Activated CD4-positive, alpha-beta T cell treated with anti-CD3 and anti-CD28 coated beads for 36 hours (primary cell): Measurements from ENCODE around the gene TFCP2L1. TPM values are rescaled to one million over a fixed set of nuclear protein-coding genes. Genes with fewer than 3 reads are reported as not detected.

ENCODE experiments used
- ATAC-seq: fragments of 200-7000 bp; cut with Tn5 transposase; one replicate; pipeline ENCODE4 v1.10.0; 2021; ENCODE audit warnings: mild to moderate bottlenecking, moderate library complexity
- CTCF ChIA-PET: fragments of 350-600 bp; sonication (Branson Sonifier 250); formaldehyde crosslinking; loops from one replicate; lab custom pipeline; 2021; ENCODE audit warnings: antibody characterized with exemption; lab: Charles Lee
- POLR2A ChIA-PET: fragments of 350-600 bp; sonication (Branson Sonifier 250); formaldehyde crosslinking; loops from one replicate; lab custom pipeline; 2021; ENCODE audit warnings: antibody characterized with exemption, inconsistent platforms; lab: Charles Lee
- DNase-seq: peaks from one replicate; pipeline ENCODE4 v3.0.0-alpha.2; 2020
- H3K27ac Mint-ChIP-seq: one replicate; pipeline ENCODE4 v1.8.0; 2021; ENCODE audit warnings: mixed read lengths
- H3K27me3 Mint-ChIP-seq: one replicate; pipeline ENCODE4 v1.8.0; 2021; ENCODE audit warnings: mixed read lengths
- H3K36me3 Mint-ChIP-seq: one replicate; pipeline ENCODE4 v1.8.0; 2021; ENCODE audit warnings: low read depth, mixed read lengths
- H3K4me1 Mint-ChIP-seq: one replicate; pipeline ENCODE4 v1.8.0; 2021; ENCODE audit warnings: mixed read lengths
- H3K4me3 Mint-ChIP-seq: one replicate; pipeline ENCODE4 v1.8.0; 2021; ENCODE audit warnings: mild to moderate bottlenecking, moderate library complexity, mixed read lengths
- H3K9me3 Mint-ChIP-seq: one replicate; pipeline ENCODE4 v1.8.0; 2021; ENCODE audit warnings: low read depth, mixed read lengths
- intact Hi-C, 2 experiments: fragments of 100-400 bp; cut with DNase I in 1 of 2; cut with micrococcal nuclease in 1 of 2; formaldehyde crosslinking; loops; one replicate each; pipeline versions ENCODE4 v1.14.2 to v1.15.1; 2022 to 2024; cut with DNase I, micrococcal nuclease
- total RNA-seq, 2 experiments: library from RNA; stranded (reverse); gene quantifications; one replicate each; pipeline ENCODE4 v1.2.3, GENCODE V29; 2021

TFCP2L1 gene
- total RNA-seq, 2 experiments from 2014 or later = 0.02 to 0.05 TPM

DNA sequence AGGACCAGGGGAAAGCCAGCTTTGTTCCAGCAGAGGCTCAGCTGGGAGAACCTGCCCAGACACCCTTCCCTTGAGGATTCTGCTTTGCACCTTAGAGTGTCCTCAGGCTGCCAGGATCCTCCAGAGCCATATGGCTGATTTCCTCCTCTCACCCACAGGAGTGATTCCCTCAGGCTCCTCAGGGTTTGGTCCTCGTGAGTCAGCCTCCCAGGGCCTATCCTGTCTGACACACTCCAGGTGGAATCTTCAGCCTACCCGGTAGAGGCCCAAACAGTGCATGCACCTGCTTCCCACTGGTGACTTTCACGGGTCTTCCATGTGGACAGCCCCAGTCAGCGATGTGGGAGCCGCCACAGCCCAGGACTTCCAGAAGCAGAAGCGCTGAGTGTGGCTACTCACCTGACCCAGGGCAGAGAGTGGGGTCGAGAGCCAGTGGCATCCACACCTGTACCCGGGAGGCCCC, 73.3 kb downstream of the TFCP2L1 start:
- Mint-ChIP-seq H3K4me3 (no peak overlapping the region), H3K27ac (no peak overlapping the region), H3K27me3 (no peaks in the 10 kb centered on the region), H3K9me3 (no peaks in the 10 kb centered on the region), H3K36me3 (no peaks in the 10 kb centered on the region), H3K4me1 (no peaks in the 10 kb centered on the region)
- POLR2A ChIA-PET = no interaction called here
- no peak for ATAC-seq
- CTCF ChIA-PET = no interaction called here
- intact Hi-C loops = no loop called here
- DNase-seq = no peak

DNA sequence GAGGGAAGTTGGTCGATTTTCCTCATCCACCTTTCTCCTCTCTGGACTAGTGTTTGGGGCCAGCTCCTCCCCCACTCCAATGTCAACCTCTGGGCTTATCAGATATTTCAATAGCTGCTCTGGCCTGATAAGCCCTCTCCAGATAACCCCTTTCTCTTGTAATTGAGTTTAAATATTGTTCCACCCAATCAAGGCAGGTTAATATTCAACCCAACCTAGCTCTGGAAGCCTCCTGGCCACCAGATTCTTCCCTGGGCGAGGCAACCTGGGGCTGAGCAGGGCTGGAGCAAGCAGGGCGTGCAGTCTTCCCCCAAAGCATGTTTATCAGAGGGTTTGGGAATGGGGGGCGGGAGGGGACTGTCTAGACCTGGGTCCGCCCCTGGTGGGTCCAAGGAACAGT, 73.8 kb downstream of the TFCP2L1 start:
- no peak overlapping the region for H3K27ac Mint-ChIP-seq
- no peaks in the 10 kb centered on the region for H3K9me3 Mint-ChIP-seq
- no peaks in the 10 kb centered on the region for H3K27me3 Mint-ChIP-seq
- ChIA-PET POLR2A (no interaction called here), CTCF (no interaction called here)
- H3K36me3 Mint-ChIP-seq = no peaks in the 10 kb centered on the region
- ATAC-seq (no peak), DNase-seq (no peak)
- H3K4me3 Mint-ChIP-seq = no peak overlapping the region
- intact Hi-C loops = no loop called here
- H3K4me1 Mint-ChIP-seq = no peaks in the 10 kb centered on the region

DNA sequence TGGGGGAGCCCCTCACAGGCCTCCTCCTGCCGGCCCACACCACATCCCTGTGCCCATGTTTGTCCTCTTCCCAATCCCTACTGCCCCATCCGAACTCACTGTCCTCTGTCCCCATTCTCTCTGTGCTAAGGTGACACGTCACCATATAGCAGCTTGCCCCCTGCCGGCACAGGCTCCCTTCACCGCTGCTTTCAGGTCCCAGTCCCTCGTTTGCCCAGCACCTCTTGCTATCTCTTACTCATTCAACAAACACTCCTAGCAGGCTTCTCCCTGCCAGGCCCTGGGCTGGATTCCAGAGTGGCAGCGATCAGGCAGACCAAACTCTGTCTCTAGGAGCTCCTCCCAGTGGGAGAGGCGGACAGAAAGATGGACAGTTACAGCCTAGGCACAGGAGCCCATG, 74.3 kb downstream of the TFCP2L1 start:
- H3K27ac Mint-ChIP-seq = no peak overlapping the region
- no peaks in the 10 kb centered on the region for H3K27me3 Mint-ChIP-seq
- H3K9me3 Mint-ChIP-seq = no peaks in the 10 kb centered on the region
- no peaks in the 10 kb centered on the region for H3K4me1 Mint-ChIP-seq
- no peaks in the 10 kb centered on the region for H3K36me3 Mint-ChIP-seq
- intact Hi-C loops = no loop called here
- DNase-seq (no peak), ATAC-seq (no peak)
- no peak overlapping the region for H3K4me3 Mint-ChIP-seq
- CTCF ChIA-PET = no interaction called here
- POLR2A ChIA-PET = no interaction called here

DNA sequence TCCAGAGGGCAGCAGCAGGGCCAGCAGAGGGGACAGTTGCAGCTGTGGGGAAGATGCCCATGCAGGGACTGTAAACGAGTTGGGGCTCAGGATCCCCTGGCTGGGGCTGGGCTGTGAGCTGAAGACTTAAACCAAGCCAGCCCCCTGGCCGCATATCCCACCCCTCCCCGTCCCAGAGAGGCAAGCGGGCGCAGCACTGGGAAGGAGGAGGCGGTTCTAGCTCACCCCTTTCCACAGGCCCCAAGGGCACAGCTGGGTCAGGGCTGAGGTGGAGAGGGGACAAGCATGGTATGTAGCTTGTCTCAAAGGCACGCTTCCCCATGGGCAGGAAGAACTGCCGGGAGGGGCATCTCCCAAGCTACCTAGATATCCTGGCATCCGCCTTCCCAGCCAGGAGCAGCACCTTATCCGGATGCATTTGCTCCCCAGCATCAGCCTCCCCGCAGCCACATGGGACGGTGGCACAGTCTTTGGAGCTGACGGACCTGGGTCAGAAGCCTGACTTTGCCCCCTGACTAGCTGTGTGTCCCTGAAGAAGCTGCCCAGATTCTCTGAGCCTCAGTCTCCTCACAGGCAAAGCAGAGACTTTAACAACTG, 75.9 kb downstream of the TFCP2L1 start:
- no peak overlapping the region for H3K27ac Mint-ChIP-seq
- POLR2A ChIA-PET = no interaction called here
- ATAC-seq = no peak

DNA sequence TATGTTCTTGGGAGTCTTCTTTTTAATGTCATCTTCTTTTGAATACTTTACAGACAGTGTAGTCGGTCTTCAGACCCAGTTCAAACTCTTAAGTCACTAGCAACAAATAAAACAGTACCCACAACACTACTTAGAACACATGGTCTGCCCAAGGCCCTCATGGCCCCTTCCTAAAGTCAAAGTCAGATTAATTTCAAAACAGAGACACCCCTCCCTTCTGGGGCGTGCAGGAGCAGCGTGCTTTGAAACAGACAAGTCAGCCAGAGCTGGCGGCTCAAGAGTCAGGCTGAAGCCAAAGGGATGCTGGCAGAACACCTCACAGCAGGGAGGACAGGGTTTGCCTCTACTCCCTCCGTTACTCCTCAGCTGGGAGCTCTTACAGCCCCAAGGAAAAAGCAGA, 77.5 kb downstream of the TFCP2L1 start:
- no peaks in the 10 kb centered on the region for H3K27me3 Mint-ChIP-seq
- CTCF ChIA-PET = no interaction called here
- POLR2A ChIA-PET = no interaction called here

More for the DNA sequence above, 75.9 kb downstream of the TFCP2L1 start:
- Mint-ChIP-seq H3K4me1 (no peaks in the 10 kb centered on the region), H3K9me3 (no peaks in the 10 kb centered on the region), H3K36me3 (no peaks in the 10 kb centered on the region), H3K27me3 (no peaks in the 10 kb centered on the region), H3K4me3 (no peak overlapping the region)
- intact Hi-C loops = no loop called here
- CTCF ChIA-PET = interaction anchor here (0.7 kb wide), 1 partner anchor 682 kb away, joined by 6 read pairs; no protein-coding TSS in a partner anchor
- DNase-seq = no peak

DNA sequence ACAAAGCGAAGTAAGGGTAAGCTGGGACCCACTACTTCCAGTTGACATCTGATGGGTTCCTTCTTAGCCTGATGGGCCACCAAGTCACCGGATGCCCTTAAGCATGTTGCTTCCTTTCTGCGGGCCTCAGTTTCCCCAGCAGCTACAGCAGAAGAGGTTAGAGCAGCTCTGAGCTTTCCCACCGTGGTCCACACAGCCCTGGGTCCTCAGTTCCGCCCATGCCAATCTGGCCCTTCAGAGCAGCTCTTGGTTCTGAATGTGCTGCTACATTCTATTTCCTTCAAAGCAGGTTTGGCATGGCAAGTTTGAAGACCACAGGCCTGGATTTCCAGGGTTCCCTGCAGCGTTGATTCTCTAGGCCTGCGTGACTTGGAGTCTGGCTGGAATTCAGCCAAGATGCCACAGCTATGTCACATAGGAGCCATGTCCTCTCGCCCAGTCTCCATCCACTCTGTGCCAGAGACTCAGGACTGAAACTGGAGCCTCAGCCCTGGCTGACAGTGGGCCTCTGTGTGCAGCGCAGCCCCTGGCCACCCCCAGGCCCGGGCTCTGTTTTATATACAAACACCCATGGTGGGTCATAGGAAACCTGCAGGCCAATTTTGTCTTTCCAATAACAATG, 79.6 kb downstream of the TFCP2L1 start:
- ChIA-PET CTCF (no interaction called here), POLR2A (no interaction called here)
- Mint-ChIP-seq H3K27ac (no peak overlapping the region), H3K4me3 (no peak overlapping the region), H3K9me3 (no peaks in the 10 kb centered on the region), H3K4me1 (no peaks in the 10 kb centered on the region), H3K36me3 (no peaks in the 10 kb centered on the region), H3K27me3 (no peaks in the 10 kb centered on the region)
- ATAC-seq (no peak), DNase-seq (no peak)
- intact Hi-C loops = no loop called here

More for the DNA sequence above, 77.5 kb downstream of the TFCP2L1 start:
- ATAC-seq = no peak
- Mint-ChIP-seq H3K4me1 (no peaks in the 10 kb centered on the region), H3K4me3 (no peak overlapping the region), H3K9me3 (no peaks in the 10 kb centered on the region), H3K36me3 (no peaks in the 10 kb centered on the region), H3K27ac (no peak overlapping the region)
- no peak for DNase-seq
- intact Hi-C loops = no loop called here

DNA sequence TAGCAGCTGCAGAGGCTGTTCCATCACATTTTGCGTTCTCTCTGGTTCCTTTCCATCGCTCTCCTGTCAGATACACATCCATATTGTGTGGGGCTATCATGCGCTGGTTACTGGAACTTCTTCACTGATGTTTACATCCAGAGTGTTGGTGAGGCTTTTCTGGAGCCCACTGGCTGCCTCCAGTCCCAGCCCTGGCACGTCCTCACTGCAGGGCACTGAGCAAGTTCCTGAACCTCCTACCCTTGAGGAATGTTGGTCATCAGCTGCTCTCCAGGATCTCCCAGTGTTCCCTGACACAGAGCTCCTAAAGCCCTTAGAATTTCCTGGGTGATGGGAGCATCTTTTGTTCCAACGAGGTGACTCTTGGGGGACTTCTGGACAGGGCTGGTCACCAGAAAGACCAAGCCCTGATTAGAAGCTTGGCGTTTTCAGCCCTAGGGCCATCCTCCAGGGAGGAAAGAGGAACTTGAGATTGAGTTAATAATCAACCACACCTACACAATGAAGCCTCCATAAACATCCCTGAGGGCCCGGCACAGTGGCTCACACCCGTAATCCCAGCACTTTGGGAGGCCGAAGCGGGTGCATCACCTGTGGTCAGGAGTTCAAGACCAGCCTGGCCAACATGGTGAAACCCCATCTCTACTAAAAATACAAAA, 81.3 kb downstream of the TFCP2L1 start:
- DNase-seq (no peak), ATAC-seq (no peak)
- CTCF ChIA-PET = no interaction called here
- no peak overlapping the region for H3K27ac Mint-ChIP-seq
- intact Hi-C loops = no loop called here
- no peak overlapping the region for H3K4me3 Mint-ChIP-seq
- no peaks in the 10 kb centered on the region for H3K9me3 Mint-ChIP-seq
- H3K4me1 Mint-ChIP-seq = no peaks in the 10 kb centered on the region
- no peaks in the 10 kb centered on the region for H3K36me3 Mint-ChIP-seq
- POLR2A ChIA-PET = no interaction called here
- H3K27me3 Mint-ChIP-seq = no peaks in the 10 kb centered on the region

DNA sequence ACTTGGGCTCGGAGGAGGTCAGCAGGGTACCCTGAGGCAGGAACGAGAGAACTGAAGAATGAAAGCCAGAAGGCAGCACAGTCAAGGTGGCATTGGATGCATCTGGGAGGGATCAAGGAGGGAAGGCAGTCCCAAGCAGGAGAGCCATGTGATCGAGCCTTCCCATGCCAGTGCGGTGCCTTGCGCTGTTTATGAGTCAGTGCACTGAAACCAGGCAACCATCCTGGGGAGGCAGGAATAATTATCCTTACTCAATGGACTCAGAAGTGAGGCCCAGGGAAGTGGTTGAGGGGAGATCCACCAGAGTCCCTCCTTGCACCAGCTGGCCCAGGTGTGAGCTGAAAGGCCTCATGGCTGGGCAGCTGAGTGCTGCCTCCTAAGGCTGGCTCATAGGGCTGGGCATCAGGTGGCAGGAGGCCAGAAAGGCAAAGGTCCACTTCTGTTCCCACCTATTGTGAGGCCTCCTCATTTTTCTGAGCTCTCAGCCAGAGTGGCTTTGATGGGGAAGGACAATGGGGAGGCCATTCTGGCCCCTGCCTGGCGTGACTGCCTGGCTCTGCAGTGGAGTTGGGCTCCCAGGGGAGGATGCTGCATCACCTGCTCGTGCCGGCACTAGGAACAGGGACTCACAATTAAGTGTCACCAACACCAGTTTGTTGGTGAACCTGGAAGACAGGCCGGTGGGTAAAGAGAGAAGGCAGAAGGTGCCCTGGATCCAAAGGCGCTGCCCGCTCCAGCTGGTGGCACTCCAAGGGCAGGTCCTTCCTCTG, 82.3 kb downstream of the TFCP2L1 start:
- ChIA-PET CTCF (no interaction called here), POLR2A (no interaction called here)
- no peaks in the 10 kb centered on the region for H3K9me3 Mint-ChIP-seq
- no peaks in the 10 kb centered on the region for H3K27me3 Mint-ChIP-seq
- H3K4me1 Mint-ChIP-seq = no peaks in the 10 kb centered on the region
- H3K4me3 Mint-ChIP-seq = no peak overlapping the region
- intact Hi-C loops = no loop called here
- DNase-seq (no peak), ATAC-seq (no peak)
- H3K36me3 Mint-ChIP-seq = no peaks in the 10 kb centered on the region
- no peak overlapping the region for H3K27ac Mint-ChIP-seq

DNA sequence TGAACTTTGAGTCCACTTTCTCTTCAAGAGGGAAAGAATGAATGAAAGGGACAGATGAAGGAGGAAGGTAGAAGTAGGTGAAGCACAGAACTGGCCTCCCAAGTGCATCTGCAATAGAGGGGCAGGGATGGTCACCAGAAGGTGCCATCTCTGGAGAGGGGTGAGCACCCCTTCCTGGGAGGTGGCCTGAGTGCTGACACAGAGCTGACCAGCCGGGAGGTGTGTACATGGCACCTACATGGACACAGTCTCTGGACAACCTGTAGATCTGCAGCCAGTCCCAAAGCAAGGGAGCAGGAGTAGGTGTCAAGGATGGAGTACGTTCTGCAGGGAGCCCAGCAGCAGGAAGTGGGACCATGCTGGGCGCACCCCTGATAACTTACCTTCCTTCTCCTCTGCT, 83.2 kb downstream of the TFCP2L1 start:
- Mint-ChIP-seq H3K4me3 (no peak overlapping the region), H3K36me3 (no peaks in the 10 kb centered on the region), H3K9me3 (no peaks in the 10 kb centered on the region), H3K27me3 (no peaks in the 10 kb centered on the region), H3K27ac (no peak overlapping the region), H3K4me1 (no peaks in the 10 kb centered on the region)
- intact Hi-C loops = no loop called here
- CTCF ChIA-PET = no interaction called here
- POLR2A ChIA-PET = no interaction called here
- DNase-seq (no peak), ATAC-seq (no peak)

DNA sequence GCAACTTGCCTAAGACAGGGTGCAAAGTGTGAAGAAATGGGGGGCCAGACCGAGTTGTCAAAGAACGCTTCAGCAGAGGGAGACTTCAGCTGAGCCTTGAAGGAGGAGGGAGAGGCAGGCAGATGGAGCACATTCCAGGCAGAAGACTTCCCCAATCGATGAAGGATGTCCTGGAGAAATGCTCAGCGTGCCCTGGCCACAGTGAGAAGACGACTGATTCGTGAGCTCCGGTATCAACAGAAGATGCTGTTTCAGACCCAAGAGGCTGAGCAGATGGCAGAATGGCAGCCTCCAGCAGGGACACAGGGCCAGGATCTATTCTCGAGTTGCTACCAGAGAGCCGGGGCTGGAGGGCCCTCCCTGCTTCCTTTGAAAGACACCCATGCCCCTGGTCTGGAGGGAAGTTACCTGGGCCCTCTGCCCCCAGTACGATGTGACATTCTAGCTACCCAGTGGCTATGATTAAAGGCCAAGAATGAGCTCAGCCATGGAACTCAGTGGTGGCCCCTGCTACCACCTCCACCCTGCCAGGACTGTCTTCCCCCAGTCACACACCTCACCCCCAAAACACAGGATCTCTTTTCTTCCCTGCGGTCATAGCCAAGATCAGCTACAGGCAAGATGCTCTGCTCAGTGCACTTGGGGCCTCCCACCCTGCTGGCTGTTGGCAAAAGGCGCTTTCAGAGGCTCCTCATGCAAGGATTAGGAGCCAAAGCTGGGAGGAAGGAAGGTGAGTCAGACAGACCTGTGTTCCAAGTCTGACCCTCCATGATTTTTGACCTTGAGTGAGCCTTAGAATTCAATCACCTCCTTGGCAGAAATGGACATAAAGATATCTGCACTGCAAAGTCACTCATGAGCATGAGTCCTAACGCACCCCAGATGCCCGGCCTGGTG, 84.3 kb downstream of the TFCP2L1 start:
- H3K36me3 Mint-ChIP-seq = no peaks in the 10 kb centered on the region
- no peak overlapping the region for H3K4me3 Mint-ChIP-seq
- no peaks in the 10 kb centered on the region for H3K27me3 Mint-ChIP-seq
- ChIA-PET POLR2A (no interaction called here), CTCF (no interaction called here)
- no peaks in the 10 kb centered on the region for H3K9me3 Mint-ChIP-seq
- H3K27ac Mint-ChIP-seq = no peak overlapping the region
- ATAC-seq (no peak), DNase-seq (no peak)
- no peaks in the 10 kb centered on the region for H3K4me1 Mint-ChIP-seq
- intact Hi-C loops = no loop called here

DNA sequence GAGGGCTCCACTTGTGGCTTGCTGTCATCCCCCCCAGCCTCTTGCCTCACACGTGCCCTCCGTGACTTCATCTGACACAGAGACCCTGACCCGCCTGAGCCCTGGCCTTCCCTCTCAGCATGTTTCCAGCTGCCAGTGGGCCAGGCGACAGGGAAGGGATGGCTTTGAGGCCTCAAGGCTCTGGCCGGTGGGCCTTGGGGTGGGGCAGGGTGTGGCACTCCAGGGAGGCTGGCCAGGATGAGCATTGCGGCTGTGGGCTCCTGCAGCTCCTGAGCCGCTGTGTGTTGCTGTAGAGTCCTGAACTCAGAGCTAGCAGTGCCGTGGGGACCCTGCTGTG, 85.0 kb downstream of the TFCP2L1 start:
- Mint-ChIP-seq H3K9me3 (no peaks in the 10 kb centered on the region), H3K27ac (no peak overlapping the region), H3K27me3 (no peaks in the 10 kb centered on the region), H3K4me3 (no peak overlapping the region), H3K4me1 (no peaks in the 10 kb centered on the region), H3K36me3 (no peaks in the 10 kb centered on the region)
- no peak for ATAC-seq
- CTCF ChIA-PET = interaction anchor here (0.8 kb wide), 1 partner anchor 31 kb away, joined by 4 read pairs; no protein-coding TSS in a partner anchor
- intact Hi-C loops = no loop called here
- POLR2A ChIA-PET = no interaction called here
- DNase-seq = no peak
